KG1 (cell line): ENCODE data around the gene DRC3.

Experiments
- DNase-seq: peaks from one replicate; lab custom pipeline; 2025; lab: John Stamatoyannopoulos, UW

DRC3 gene

DNA sequence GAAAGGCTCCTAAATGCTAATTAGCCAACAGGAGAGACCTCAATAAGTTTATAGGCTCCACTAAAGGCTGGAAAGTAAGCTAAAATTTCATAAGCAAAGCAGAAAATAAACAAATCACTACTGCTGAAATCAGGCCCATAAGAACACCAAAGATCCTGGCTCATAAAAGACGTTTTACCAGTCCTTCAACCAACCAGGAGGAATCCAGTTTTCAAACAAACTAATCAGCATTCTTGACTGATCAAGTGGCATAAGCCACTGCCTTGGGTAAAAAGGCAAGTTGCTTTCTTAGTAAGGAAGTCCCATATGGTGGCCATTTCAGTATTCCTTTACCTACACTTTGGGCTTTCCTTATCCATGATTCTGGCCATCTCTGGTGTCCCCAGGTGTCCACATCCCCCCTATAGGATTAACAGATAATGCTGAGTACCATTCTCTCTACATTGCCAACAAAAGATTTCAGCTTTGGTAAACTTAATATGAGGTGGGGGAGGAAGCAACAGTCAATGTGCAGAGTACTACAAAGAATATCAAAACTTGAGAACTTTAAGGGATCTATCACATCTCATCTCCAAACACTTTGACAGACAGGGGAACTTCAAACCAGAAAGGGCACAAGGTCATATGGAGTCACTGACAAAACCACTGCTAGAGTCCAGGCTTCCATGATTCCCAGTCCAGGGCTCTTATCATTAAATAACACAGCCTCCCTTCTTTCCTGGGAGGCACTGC is 1.8 kb upstream of the DRC3 start:
- no peak for DNase-seq

GRCh38 chr17:17971431-17972125 is 1.1 kb upstream of the DRC3 start:
- DNase-seq = no peak

GRCh38 chr17:17972952-17973254 is 241 bp downstream of the DRC3 start:
- no peak for DNase-seq

DNA sequence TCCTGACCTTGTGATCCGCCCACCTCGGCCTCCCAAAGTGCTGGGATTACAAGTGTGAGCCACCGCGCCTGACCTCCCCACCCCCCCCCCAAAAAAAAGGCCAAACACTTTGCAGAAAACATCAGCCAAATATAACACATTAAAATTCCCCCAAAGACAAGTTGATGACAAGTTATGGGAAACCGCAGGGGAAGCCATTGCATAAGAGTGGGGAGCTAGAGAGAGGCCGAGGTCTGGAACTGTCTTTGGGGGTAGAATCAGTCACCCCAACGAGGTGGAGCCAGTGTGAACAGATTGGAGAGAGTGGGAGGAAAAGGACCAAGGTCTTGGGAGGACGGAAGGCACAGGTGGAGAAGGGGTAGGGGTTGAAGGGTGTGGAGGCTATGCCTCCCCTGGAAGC is 2.8 kb downstream of the DRC3 start:
- DNase-seq = no peak

DNA sequence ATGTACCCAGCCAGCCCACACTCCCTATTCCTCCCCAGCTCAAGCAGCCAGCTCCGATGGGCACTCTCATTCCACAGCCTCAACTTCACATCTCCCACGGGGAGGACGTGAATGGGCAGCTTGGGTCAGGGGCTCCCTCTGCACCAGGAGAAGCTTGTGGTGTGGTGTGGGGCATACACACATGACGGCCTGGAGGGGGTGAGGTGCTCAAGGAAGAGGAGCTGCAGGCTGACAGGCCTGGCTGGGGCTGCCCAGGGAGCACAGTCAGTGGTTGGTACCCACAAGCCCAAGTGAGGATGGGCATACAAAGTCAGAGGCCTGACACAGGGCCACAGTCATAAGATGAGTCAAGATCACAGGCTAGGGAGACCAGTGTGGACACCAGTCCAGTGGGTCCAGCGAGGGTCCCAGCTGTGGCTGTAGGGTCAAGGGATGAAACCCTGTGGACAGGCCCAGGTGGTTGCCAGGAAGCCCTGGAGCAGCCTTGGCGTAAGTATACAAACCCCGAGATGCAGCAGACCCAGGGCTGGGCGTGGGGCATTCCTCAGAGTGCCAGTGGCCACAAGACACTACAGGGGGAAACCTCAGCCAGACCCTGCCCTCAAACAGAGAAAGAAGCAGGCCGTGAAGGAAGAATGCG is 4.4 kb downstream of the DRC3 start:
- no peak for DNase-seq

- DNase-seq = no peak
Observed at GRCh38 chr17:17978481-17979424, 6.1 kb downstream of the DRC3 start.

DNA sequence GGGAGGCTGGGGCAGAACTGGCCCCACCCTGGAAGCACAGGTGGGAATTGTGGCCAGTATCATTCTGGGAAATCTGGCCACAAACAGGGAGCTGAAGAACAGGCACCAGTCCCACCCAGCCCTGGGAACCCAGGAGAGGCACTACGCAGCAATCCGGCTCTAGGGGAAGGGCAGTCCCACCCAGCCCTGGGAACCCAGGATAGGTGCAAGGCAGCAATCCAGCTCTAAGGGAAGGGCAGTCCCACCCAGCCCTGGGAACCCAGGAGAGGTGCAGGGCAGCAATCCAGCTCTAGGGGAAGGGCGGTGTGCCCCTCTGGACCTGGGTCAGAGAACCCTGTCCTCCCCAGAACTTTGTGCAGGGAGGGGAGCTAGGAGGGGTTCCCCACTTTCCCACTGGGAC is 7.1 kb downstream of the DRC3 start:
- no peak for DNase-seq

DNA sequence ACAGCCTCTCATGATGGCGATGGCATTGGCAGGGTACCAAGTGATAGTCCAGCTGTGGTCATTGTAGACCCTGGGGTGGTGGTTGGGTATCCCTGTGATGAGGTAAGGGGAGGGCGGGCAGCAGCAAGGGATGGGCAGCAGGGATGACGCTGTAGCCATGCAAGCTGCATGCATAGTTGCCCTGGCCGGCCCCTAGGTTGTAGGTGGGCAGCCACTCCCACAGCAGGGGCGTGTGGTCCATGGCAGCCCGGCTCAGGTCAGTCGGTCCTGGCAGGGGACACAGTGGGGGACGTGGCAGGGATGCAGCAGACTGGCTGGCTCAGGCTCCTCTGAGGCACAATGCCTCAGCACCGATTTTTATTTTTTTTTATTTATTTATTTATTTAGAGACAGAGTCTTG is 8.7 kb downstream of the DRC3 start:
- no peak for DNase-seq

DNA sequence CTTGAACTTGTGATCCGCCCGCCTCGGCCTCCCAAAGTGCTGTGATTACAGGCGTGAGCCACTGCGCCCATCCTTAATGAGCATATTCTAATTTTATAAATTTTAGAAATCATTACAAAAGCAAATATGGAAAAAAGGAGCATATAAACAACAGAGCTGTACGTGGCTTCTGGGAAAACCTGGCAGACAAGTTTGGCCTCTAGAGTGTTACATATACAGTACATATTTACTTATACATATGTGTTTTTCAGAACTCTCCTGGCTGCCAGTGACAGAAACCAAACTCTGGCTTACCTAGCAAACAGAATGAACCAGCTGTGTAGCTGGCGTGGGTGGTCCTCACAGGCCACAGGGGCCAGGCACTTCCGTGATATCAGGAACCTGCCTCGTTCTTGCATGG is 10.1 kb downstream of the DRC3 start:
- DNase-seq = no peak

DNA sequence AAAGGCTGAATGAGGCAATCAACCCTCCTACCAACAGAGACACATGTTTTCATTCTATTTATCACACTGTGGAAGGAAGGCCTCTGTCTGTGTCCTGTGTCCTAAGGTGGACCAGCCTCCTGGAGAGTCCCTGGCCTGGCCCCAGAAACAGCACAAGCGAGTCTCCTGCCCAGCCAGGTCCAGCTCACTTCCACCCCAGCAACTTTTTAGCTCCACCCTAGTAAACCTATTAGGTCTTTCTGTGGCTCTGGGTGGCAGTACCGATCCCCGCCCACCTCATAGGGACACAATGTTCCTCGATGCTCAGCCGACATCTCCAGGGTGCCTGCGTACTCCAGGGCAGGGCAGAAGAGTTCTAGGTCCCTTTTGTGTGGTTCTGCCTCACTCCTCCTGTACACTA is 10.7 kb downstream of the DRC3 start:
- DNase-seq = no peak

GRCh38 chr17:17983776-17984175 is 11.1 kb downstream of the DRC3 start:
- no peak for DNase-seq

- no peak for DNase-seq
Observed at GRCh38 chr17:17985153-17985552, 12.5 kb downstream of the DRC3 start.

- no peak for DNase-seq
Observed at GRCh38 chr17:17985555-17985954, 12.9 kb downstream of the DRC3 start.

GRCh38 chr17:17987187-17987896 is 14.7 kb downstream of the DRC3 start:
- DNase-seq = no peak

DNA sequence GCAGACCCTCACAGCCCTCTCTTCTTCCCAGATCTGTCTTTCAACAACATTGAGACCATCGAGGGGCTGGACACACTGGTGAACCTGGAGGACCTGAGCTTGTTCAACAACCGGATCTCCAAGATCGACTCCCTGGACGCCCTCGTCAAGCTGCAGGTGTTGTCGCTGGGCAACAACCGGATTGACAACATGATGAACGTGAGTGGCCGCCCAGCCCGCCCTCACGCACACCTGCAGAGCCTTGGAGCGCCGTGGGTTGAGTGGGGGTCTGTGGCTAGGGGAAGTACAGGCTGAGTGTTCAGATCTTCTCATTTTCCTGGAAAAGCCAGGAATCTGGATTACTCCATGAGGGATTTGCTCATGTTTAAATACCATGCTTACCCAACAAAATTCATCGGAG is 15.2 kb downstream of the DRC3 start:
- DNase-seq = no peak

DNA sequence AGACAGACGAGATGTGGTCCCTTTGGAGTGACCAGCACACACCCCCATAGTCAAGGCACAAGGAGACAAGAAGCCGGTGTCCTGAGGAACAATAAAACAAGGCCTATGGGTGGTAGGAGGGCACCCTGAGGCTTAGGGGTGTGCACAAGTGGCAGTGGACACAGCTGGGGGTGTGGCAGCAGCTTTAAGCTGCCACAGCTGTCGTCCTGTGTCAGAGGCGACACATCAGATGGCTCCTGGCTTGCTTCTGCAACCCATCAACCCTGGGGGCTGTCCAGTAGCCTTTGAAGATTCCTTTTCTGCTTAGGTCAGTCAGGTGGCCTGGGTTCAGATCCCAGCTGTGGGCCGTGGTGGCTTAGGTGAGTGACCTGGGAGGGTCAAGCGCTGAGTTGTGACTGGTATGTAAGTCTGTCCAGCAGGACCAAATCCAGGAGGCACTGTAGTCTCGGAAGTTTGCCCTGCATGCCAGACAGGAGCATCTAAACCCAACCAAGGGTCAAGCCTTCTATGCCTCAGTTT is 15.8 kb downstream of the DRC3 start:
- DNase-seq = no peak

DNA sequence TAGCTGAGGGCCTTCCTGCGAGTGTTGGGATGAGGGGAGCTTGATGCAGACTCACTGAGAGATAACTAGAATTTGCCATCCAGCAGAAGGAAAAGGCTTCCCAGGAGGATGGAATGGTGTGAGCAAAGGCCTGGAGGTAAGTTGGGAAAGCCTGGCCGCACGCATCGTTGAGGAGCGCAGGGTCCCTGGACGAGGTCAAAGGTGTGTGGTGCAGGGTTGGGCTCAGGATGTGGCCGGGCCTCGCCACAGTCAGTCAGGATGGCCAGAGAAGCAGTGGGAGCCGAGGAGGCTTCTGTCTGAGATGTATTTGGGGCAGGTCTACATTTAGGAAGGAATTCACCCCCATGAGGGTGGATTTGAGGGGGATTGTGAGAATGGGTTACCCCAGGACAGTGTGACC is 16.4 kb downstream of the DRC3 start:
- DNase-seq = no peak

GRCh38 chr17:17989618-17990017 is 17.0 kb downstream of the DRC3 start:
- DNase-seq = no peak

DNA sequence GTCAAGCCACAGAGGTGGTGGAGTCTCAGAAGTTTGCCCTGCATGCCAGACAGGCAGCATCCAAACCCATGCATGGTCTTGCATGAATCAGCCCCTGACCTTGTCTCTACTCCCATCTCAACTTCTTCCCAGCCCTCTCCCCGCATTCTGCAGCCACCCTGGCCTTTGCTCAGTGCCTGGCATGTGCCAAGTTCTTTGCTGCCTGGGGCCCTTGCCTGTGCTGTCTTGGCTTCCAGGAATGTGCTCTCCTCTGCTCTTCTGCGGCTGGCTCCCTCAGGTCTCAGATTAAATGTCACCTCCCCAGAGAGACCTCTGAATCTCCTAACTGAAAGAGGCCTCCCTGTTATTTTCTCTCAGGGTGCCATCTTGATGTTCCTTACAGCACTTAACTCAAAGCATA is 17.6 kb downstream of the DRC3 start:
- DNase-seq = no peak

GRCh38 chr17:17993366-17993765 is 20.7 kb downstream of the DRC3 start:
- no peak for DNase-seq

GRCh38 chr17:17993852-17994251 is 21.2 kb downstream of the DRC3 start:
- DNase-seq = no peak
